Measurements from ENCODE around the gene RIMKLB.

- TF ChIP-seq POLR2AphosphoS5 (IDR thresholded peaks at IDR 0.05) (no peak), CTCF (IDR thresholded peaks at IDR 0.05) (peak; percentile 33 to 73 (median 62))
These were observed 125.9 kb downstream of the RIMKLB start for GRCh38 chr12:8823565-8824300.

All from upper lobe of left lung (tissue), 4 donors.